ENCODE data around the gene EBPL. TPM values are rescaled to one million over a fixed set of nuclear protein-coding genes. Genes with fewer than 3 reads are reported as not detected.
"Not testable (repeated sequence)": the region's sequence is repeated elsewhere in the genome, so short reads cannot be mapped to it uniquely, and the experiment has no call there.

Gene EBPL
- polyA plus RNA-seq, 1 donor (not counting 4 experiments of a cell fraction or from before 2014, with no cell fraction given) = 107 TPM

GRCh38 chr13:49714757-49715156, 23.5 kb upstream of the EBPL start:
- peaks cover 0 to 7% of the 10 kb centered on the region in 2 experiments for H3K36me3 ChIP-seq (ENCODE audit: control insufficient read depth in 2 of 2, extremely low read depth in 1 of 2, insufficient read depth in 2 of 2, low read length in 2 of 2)
- peaks cover 5% of the 10 kb centered on the region for H3K9me3 ChIP-seq (ENCODE audit: control insufficient read depth, low read depth, low read length)
- H3K4me3 ChIP-seq (ENCODE audit: control insufficient read depth in 2 of 3, extremely low read depth in 1 of 3, insufficient read depth in 2 of 3, low read depth in 1 of 3, low read length in 3 of 3) = no peak overlapping the region
- TF ChIP-seq EZH2 (IDR thresholded peaks at IDR 0.05; ENCODE audit: low read length) (no peak), CTCF (optimal IDR thresholded peaks at IDR 0.05 in 1 of 3, IDR thresholded peaks at IDR 0.05 in 1 of 3, conservative IDR thresholded peaks at IDR 0.05 in 1 of 3; ENCODE audit: extremely low read depth in 1 of 3, insufficient read depth in 2 of 3, low read length in 3 of 3) (no peak)
- H3K9ac ChIP-seq (ENCODE audit: control insufficient read depth, extremely low read depth, insufficient read depth, low read length) = no peak overlapping the region
- no peaks in the 10 kb centered on the region for H3K79me2 ChIP-seq (ENCODE audit: control insufficient read depth, insufficient read depth, low read length)
- no peaks in the 10 kb centered on the region for H3K9me1 ChIP-seq (ENCODE audit: control insufficient read depth, extremely low read depth, insufficient read depth, low read length)
- H2AFZ ChIP-seq (ENCODE audit: control insufficient read depth, low read length) = no peak overlapping the region
- no peak for DNase-seq (ENCODE audit: low read depth, low spot score)
- dilution Hi-C loops (cut with MboI; ENCODE audit: extremely low pct_ligation_motif_present, low sequenced_read_pairs) = no loop called here
- H3K27me3 ChIP-seq (ENCODE audit: control insufficient read depth, extremely low read depth, insufficient read depth, low read length) = no peaks in the 10 kb centered on the region
- FAIRE-seq = no peak
- no peaks in the 10 kb centered on the region for H3K4me1 ChIP-seq (ENCODE audit: control insufficient read depth, extremely low read depth, insufficient read depth, low read length)
- H4K20me1 ChIP-seq (ENCODE audit: control insufficient read depth, extremely low read depth, insufficient read depth, low read length) = no peaks in the 10 kb centered on the region
- H3K27ac ChIP-seq (ENCODE audit: control insufficient read depth, insufficient read depth, low read length) = no peak overlapping the region
- no peak overlapping the region for H3K4me2 ChIP-seq (ENCODE audit: control insufficient read depth, extremely low read depth, insufficient read depth, low read depth, low read length)

- peaks cover 5% of the 10 kb centered on the region for H3K9me3 ChIP-seq (ENCODE audit: control insufficient read depth, low read depth, low read length)
- no peak overlapping the region for H3K9ac ChIP-seq (ENCODE audit: control insufficient read depth, extremely low read depth, insufficient read depth, low read length)
- H3K27ac ChIP-seq (ENCODE audit: control insufficient read depth, insufficient read depth, low read length) = no peak overlapping the region
- no peak overlapping the region for H2AFZ ChIP-seq (ENCODE audit: control insufficient read depth, low read length)
- H3K9me1 ChIP-seq (ENCODE audit: control insufficient read depth, extremely low read depth, insufficient read depth, low read length) = no peaks in the 10 kb centered on the region
- no peak overlapping the region for H3K4me2 ChIP-seq (ENCODE audit: control insufficient read depth, extremely low read depth, insufficient read depth, low read depth, low read length)
- peaks cover 0 to 2% of the 10 kb centered on the region in 2 experiments for H3K36me3 ChIP-seq (ENCODE audit: control insufficient read depth in 2 of 2, extremely low read depth in 1 of 2, insufficient read depth in 2 of 2, low read length in 2 of 2)
- FAIRE-seq (no peak), DNase-seq (ENCODE audit: low read depth, low spot score) (no peak)
- no peaks in the 10 kb centered on the region for H3K27me3 ChIP-seq (ENCODE audit: control insufficient read depth, extremely low read depth, insufficient read depth, low read length)
- TF ChIP-seq CTCF (optimal IDR thresholded peaks at IDR 0.05 in 1 of 3, IDR thresholded peaks at IDR 0.05 in 1 of 3, conservative IDR thresholded peaks at IDR 0.05 in 1 of 3; ENCODE audit: extremely low read depth in 1 of 3, insufficient read depth in 2 of 3, low read length in 3 of 3) = no peak
- no peaks in the 10 kb centered on the region for H4K20me1 ChIP-seq (ENCODE audit: control insufficient read depth, extremely low read depth, insufficient read depth, low read length)
- no peaks in the 10 kb centered on the region for H3K4me1 ChIP-seq (ENCODE audit: control insufficient read depth, extremely low read depth, insufficient read depth, low read length)
- no peaks in the 10 kb centered on the region for H3K79me2 ChIP-seq (ENCODE audit: control insufficient read depth, insufficient read depth, low read length)
- dilution Hi-C loops (cut with MboI; ENCODE audit: extremely low pct_ligation_motif_present, low sequenced_read_pairs) = no loop called here
- H3K4me3 ChIP-seq (ENCODE audit: control insufficient read depth in 2 of 3, extremely low read depth in 1 of 3, insufficient read depth in 2 of 3, low read depth in 1 of 3, low read length in 3 of 3) = no peak overlapping the region
These were observed 20.1 kb upstream of the EBPL start for GRCh38 chr13:49711218-49711863.

DNA sequence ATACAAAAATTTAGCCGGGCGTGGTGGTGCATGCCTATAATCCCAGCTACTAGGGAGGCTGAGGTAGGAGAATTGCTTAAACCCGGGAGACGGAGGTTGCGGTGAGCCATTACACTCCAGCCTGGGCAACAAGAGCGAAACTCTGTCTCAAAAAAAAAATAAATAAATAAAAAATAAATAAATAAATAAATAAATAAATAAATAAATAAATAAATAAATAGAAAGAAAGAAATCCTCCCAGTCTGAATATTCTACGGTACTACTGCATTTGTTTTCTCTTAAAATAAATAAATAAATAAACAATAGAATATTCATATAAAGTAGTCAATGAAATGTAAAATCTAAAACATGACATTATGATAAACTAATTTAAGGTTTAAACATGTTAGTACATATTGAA, 13.0 kb upstream of the EBPL start:
- H3K36me3 ChIP-seq (ENCODE audit: control insufficient read depth in 2 of 2, extremely low read depth in 1 of 2, insufficient read depth in 2 of 2, low read length in 2 of 2) = peaks cover 4 to 12% of the 10 kb centered on the region in 2 experiments
- H3K9ac ChIP-seq (ENCODE audit: control insufficient read depth, extremely low read depth, insufficient read depth, low read length); H3K9me1 ChIP-seq (ENCODE audit: control insufficient read depth, extremely low read depth, insufficient read depth, low read length); H3K27me3 ChIP-seq (ENCODE audit: control insufficient read depth, extremely low read depth, insufficient read depth, low read length); H3K4me2 ChIP-seq (ENCODE audit: control insufficient read depth, extremely low read depth, insufficient read depth, low read depth, low read length); FAIRE-seq; H4K20me1 ChIP-seq (ENCODE audit: control insufficient read depth, extremely low read depth, insufficient read depth, low read length); H3K4me1 ChIP-seq (ENCODE audit: control insufficient read depth, extremely low read depth, insufficient read depth, low read length); H3K9me3 ChIP-seq (ENCODE audit: control insufficient read depth, low read depth, low read length); H3K27ac ChIP-seq (ENCODE audit: control insufficient read depth, insufficient read depth, low read length); H3K4me3 ChIP-seq (ENCODE audit: control insufficient read depth in 2 of 3, extremely low read depth in 1 of 3, insufficient read depth in 2 of 3, low read depth in 1 of 3, low read length in 3 of 3); H3K79me2 ChIP-seq (ENCODE audit: control insufficient read depth, insufficient read depth, low read length); H2AFZ ChIP-seq (ENCODE audit: control insufficient read depth, low read length); dilution Hi-C loops (cut with MboI; ENCODE audit: extremely low pct_ligation_motif_present, low sequenced_read_pairs); DNase-seq (ENCODE audit: low read depth, low spot score): not testable (repeated sequence)
